GM23248 (cell line): ENCODE results near the gene DGKQ. TPM values are rescaled to one million over a fixed set of nuclear protein-coding genes. Genes with fewer than 3 reads are reported as not detected.

ENCODE experiments used
- DNase-seq: peaks from one replicate; pipeline ENCODE4 v3.0.0-alpha.2; 2015
- H2AFZ ChIP-seq: fragments of 200-600 bp; sonication (generic); 2 replicates; pipeline ENCODE4 v1.6.1; 2016; ENCODE audit warnings: antibody characterized with exemption
- H3F3A ChIP-seq: fragments of 200-600 bp; sonication (generic); 2 replicates; pipeline ENCODE4 v1.6.1; 2016; ENCODE audit warnings: mild to moderate bottlenecking, antibody characterized with exemption, mixed run types; ENCODE audit not compliant: insufficient read depth
- H3K27ac ChIP-seq: fragments of 200-600 bp; sonication (generic); 2 replicates; pipeline ENCODE4 v1.5.1; 2016; ENCODE audit warnings: mild to moderate bottlenecking
- H3K27me3 ChIP-seq: fragments of 200-600 bp; sonication (generic); replicated peaks from 2 replicates; pipeline ENCODE4 v1.6.1; 2016; ENCODE audit warnings: mild to moderate bottlenecking; ENCODE audit not compliant: insufficient read depth
- H3K36me3 ChIP-seq: fragments of 200-600 bp; sonication (generic); 2 replicates; pipeline ENCODE4 v1.6.1; 2016; ENCODE audit warnings: low read depth, mild to moderate bottlenecking
- H3K4me1 ChIP-seq: fragments of 200-600 bp; sonication (generic); 2 replicates; pipeline ENCODE4 v1.6.1; 2016; ENCODE audit warnings: mild to moderate bottlenecking; ENCODE audit not compliant: insufficient read depth
- H3K4me2 ChIP-seq: fragments of 200-600 bp; sonication (generic); one replicate; pipeline ENCODE4 v1.6.1; 2016; ENCODE audit warnings: mild to moderate bottlenecking; ENCODE audit not compliant: unreplicated experiment
- H3K4me3 ChIP-seq: fragments of 200-600 bp; sonication (generic); 2 replicates; pipeline ENCODE4 v1.5.1; 2016; ENCODE audit warnings: mild to moderate bottlenecking
- H3K79me2 ChIP-seq: fragments of 200-600 bp; sonication (generic); 2 replicates; pipeline ENCODE4 v1.6.1; 2016; ENCODE audit warnings: mild to moderate bottlenecking; ENCODE audit not compliant: insufficient read depth
- H3K9ac ChIP-seq: fragments of 200-600 bp; sonication (generic); 2 replicates; pipeline ENCODE4 v1.6.1; 2016; ENCODE audit warnings: mild to moderate bottlenecking
- H3K9me2 ChIP-seq: fragments of 200-600 bp; sonication (generic); 2 replicates; pipeline ENCODE4 v1.6.1; 2016; ENCODE audit warnings: mixed run types, mild to moderate bottlenecking, moderate library complexity; ENCODE audit not compliant: insufficient read depth
- H3K9me3 ChIP-seq: fragments of 200-600 bp; sonication (generic); one replicate; pipeline ENCODE4 v1.6.1; 2017; ENCODE audit warnings: low read depth
- H4K20me1 ChIP-seq: fragments of 200-600 bp; sonication (generic); 2 replicates; pipeline ENCODE4 v1.6.0; 2016; ENCODE audit not compliant: insufficient read depth
- EZH2 ChIP-seq: fragments of 200-600 bp; sonication (generic); IDR thresholded peaks from 2 replicates; pipeline ENCODE4 v1.6.1; 2018; ENCODE audit warnings: antibody characterized with exemption, mild to moderate bottlenecking; ENCODE audit not compliant: insufficient read depth, poor library complexity, severe bottlenecking
- EZH2phosphoT487 ChIP-seq: fragments of 200-600 bp; sonication (generic); IDR thresholded peaks from 2 replicates; pipeline ENCODE4 v1.6.1; 2018; ENCODE audit warnings: antibody characterized with exemption, moderate library complexity, mild to moderate bottlenecking, low read depth; ENCODE audit not compliant: insufficient read depth
- WGBS, 2 experiments: methylation state at CpG; one replicate each; pipeline ENCODE4 v1.1.6; 2015 to 2017; ENCODE audit warnings: low lambda C conversion rate in 2 of 2, low coverage in 1 of 2; ENCODE audit errors: missing lambda C conversion rate in 2 of 2; 5-methylcytosine and 5-hydroxymethylcytosine counted together
- in situ Hi-C: fragments of 300-500 bp; cut with MboI; formaldehyde crosslinking; loops from 2 replicates; pipeline ENCODE4 v1.15.0; 2020
- polyA plus RNA-seq: library from polyadenylated mRNA; unstranded; fragments of >200 nt; fragmentation: Nextera tagmentation; extraction: Ambion mirVana; gene quantifications from 2 replicates; pipeline ENCODE4 v1.2.1, GENCODE V29; 2016
- total RNA-seq: library from RNA; depleted of rRNA; stranded (reverse); fragments of >200 nt; shearing (Covaris generic); gene quantifications from 2 replicates; pipeline ENCODE4 v1.2.3, GENCODE V29; 2014

The DGKQ gene
- total and polyA plus RNA-seq, 2 experiments from 2014 or later, result 1.9 to 18.2 TPM

DNA sequence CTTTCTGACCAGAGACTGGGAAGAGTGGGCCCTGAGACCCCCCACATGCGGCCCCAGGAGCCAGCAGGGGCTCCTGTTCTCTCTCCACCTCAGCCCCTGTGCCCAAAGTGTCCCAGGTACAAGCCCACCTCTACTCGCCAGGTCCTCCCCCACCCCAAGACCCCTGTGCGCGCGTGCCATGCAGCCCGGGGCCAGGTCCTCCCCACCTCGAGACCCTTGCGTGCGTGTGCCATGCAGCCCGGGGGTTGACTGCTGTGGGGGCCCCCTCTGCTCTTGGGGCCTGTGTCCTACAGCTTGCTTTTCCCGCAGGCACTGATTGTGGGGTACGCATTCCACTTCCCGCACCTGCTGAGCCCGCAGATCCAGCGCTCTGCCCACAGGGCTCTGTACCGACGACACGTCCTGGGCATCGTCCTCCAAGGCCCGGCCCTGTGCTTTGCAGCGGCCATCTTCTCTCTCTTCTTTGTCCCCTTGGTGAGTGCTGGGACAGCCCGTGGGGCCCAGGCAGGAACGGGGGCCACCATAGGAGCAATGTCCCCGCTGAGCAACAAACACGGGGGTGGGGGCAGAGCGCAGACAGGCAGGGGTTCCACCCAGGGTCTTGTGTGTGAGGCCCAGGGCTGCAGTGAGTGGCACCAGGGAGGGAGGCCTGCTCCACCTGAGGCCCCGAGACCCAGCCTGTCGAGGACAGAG lies 20.3 kb downstream of the DGKQ start:
- no peaks in the 10 kb centered on the region for H3K27me3 ChIP-seq
- no peaks in the 10 kb centered on the region; the same call in 1 of the 2 replicates for H3F3A ChIP-seq
- H2AFZ ChIP-seq, result no peak overlapping the region
- H3K4me2 ChIP-seq, result no peak overlapping the region
- in situ Hi-C loops, result no loop called here
- TF ChIP-seq EZH2 (no peak), EZH2phosphoT487 (no peak)
- no peak overlapping the region for H3K27ac ChIP-seq
- H4K20me1 ChIP-seq, result no peaks in the 10 kb centered on the region
- no peaks in the 10 kb centered on the region for H3K4me1 ChIP-seq
- H3K4me3 ChIP-seq, result no peak overlapping the region
- no peaks in the 10 kb centered on the region for H3K79me2 ChIP-seq
- 92% methylated on average over 21 to 28 of the region's 28 CpGs for WGBS, 2 experiments
- no peaks in the 10 kb centered on the region for H3K36me3 ChIP-seq
- H3K9me3 ChIP-seq, result no peaks in the 10 kb centered on the region
- H3K9me2 ChIP-seq, result no peaks in the 10 kb centered on the region
- DNase-seq, result no peak
- no peak overlapping the region for H3K9ac ChIP-seq

GRCh38 chr4:951594-952468 lies 21.5 kb downstream of the DGKQ start:
- TF ChIP-seq EZH2phosphoT487 (no peak), EZH2 (no peak)
- Histone ChIP-seq H3K4me1 (no peaks in the 10 kb centered on the region), H3K4me3 (no peak overlapping the region), H3K36me3 (no peaks in the 10 kb centered on the region), H3K9ac (no peak overlapping the region), H3K9me2 (no peaks in the 10 kb centered on the region), H3K9me3 (no peaks in the 10 kb centered on the region), H3K27ac (no peak overlapping the region), H4K20me1 (no peaks in the 10 kb centered on the region), H3K79me2 (no peaks in the 10 kb centered on the region), H2AFZ (no peak overlapping the region), H3K4me2 (no peak overlapping the region), H3F3A (no peaks in the 10 kb centered on the region; the same call in 1 of the 2 replicates), H3K27me3 (no peaks in the 10 kb centered on the region)
- 86 to 87% methylated on average over 17 to 23 of the region's 23 CpGs for WGBS, 2 experiments
- no peak for DNase-seq
- in situ Hi-C loops, result no loop called here

- no peak overlapping the region for H3K4me2 ChIP-seq
- no peak for TF ChIP-seq EZH2
- no peak for TF ChIP-seq EZH2phosphoT487
- in situ Hi-C loops, result no loop called here
- H3K27ac ChIP-seq, result no peak overlapping the region
- no peak overlapping the region for H3K4me3 ChIP-seq
- no peak for DNase-seq
- H2AFZ ChIP-seq, result no peak overlapping the region
- H3K4me1 ChIP-seq, result no peaks in the 10 kb centered on the region
- no peaks in the 10 kb centered on the region for H3K9me3 ChIP-seq
- no peaks in the 10 kb centered on the region for H3K27me3 ChIP-seq
- H3F3A ChIP-seq, result no peaks in the 10 kb centered on the region; the same call in 1 of the 2 replicates
- H3K79me2 ChIP-seq, result no peaks in the 10 kb centered on the region
- 77 to 80% methylated on average over 6 to 7 of the region's 7 CpGs for WGBS, 2 experiments
- H3K36me3 ChIP-seq, result no peaks in the 10 kb centered on the region
- no peaks in the 10 kb centered on the region for H3K9me2 ChIP-seq
- H4K20me1 ChIP-seq, result no peaks in the 10 kb centered on the region
- H3K9ac ChIP-seq, result no peak overlapping the region
Observed at GRCh38 chr4:951186-951585, 22.2 kb downstream of the DGKQ start.

DNA sequence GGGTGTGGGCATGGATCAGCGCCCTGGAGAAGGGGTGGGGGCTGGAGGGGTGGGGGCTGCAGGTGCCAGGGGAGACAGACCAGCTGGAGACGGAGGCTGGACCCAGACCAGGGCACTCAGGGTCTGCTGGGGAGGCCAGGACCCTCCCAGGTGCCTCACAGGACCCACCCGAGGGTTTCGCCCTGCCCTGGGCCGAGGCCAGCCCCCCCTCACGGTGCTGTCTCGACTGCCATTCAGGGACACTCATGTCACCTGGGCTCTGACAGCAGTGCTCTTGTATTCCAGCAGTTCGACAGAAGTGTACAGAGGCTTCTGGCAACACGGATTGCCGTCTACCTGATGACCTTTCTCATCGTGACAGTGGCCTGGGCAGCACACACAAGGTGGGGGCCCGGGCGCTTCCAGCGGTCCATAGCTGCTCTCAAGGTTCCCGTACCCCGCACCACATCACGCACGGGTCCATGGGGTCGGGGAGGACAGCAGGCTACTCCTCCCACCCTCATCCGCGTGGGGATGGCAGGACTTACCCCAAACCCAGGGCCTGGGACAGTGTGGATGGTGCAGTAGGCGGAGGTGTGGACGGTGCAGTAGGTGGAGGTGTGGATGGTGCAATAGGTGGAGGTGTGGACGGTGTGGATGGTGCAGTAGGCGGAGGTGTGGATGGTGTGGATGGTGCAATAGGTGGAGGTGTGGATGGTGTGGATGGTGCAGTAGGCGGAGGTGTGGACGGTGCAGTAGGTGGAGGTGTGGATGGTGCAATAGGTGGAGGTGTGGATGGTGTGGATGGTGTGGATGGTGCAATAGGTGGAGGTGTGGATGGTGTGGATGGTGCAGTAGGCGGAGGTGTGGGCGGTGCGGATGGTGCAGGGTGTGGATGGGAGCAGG lies 23.0 kb downstream of the DGKQ start:
- H3K27me3 ChIP-seq, result no peaks in the 10 kb centered on the region
- in situ Hi-C loops, result no loop called here
- H3K9me3 ChIP-seq, result no peaks in the 10 kb centered on the region
- no peak overlapping the region for H3K4me2 ChIP-seq
- 82 to 84% methylated on average over 20 to 30 of the region's 30 CpGs for WGBS, 2 experiments
- H3K79me2 ChIP-seq, result no peaks in the 10 kb centered on the region
- H2AFZ ChIP-seq, result no peak overlapping the region
- no peaks in the 10 kb centered on the region for H3K36me3 ChIP-seq
- no peaks in the 10 kb centered on the region for H3K9me2 ChIP-seq
- DNase-seq, result no peak
- H3K27ac ChIP-seq, result no peak overlapping the region
- H3K4me1 ChIP-seq, result no peaks in the 10 kb centered on the region
- no peaks in the 10 kb centered on the region; the same call in 1 of the 2 replicates for H3F3A ChIP-seq
- TF ChIP-seq EZH2phosphoT487, result no peak
- TF ChIP-seq EZH2, result no peak
- H3K9ac ChIP-seq, result no peak overlapping the region
- H4K20me1 ChIP-seq, result no peaks in the 10 kb centered on the region
- H3K4me3 ChIP-seq, result no peak overlapping the region
